Adrenal gland (tissue), 5 donors: Measurements from ENCODE around the gene TEX50.

Source experiments
- CTCF ChIP-seq, 6 experiments: fragments of 450-650 bp in 4 of 6; fragments of 200-600 bp in 2 of 6; sonication (generic) in 1 of 6; IDR thresholded peaks; 1 replicate in 5 of 6; 2 replicates in 1 of 6; pipeline versions ENCODE4 v1.5.1 to v1.8.0; 2016 to 2021; ENCODE audit warnings: antibody characterized with exemption in 6 of 6, mild to moderate bottlenecking in 2 of 6, moderate library complexity in 1 of 6
- POLR2A ChIP-seq, 2 donors: fragments of 450-650 bp; IDR thresholded peaks; one replicate each; pipeline ENCODE4 v1.6.1; 2017; ENCODE audit warnings: antibody characterized with exemption in 2 of 2, mild to moderate bottlenecking in 2 of 2, moderate library complexity in 1 of 2
- donor health status: DM: no; HTN: no; CAD: no.

GRCh38 chr1:173601588-173601987 lies 33.5 kb upstream of the TEX50 start:
- no peak for TF ChIP-seq CTCF (IDR thresholded peaks at IDR 0.05)
- TF ChIP-seq POLR2A (IDR thresholded peaks at IDR 0.05) = no peak
